Activated CD8-positive, alpha-beta memory T cell treated with anti-CD3 and anti-CD28 coated beads, Interleukin-2, amount 50 U/mL, for 1 hour (primary cell): ENCODE results near the gene ENDOG.

Experiments
- DNase-seq: peaks from one replicate; pipeline ENCODE4 v3.0.0-alpha.2; 2020; ENCODE audit errors: extremely low read depth

Gene ENDOG

DNA sequence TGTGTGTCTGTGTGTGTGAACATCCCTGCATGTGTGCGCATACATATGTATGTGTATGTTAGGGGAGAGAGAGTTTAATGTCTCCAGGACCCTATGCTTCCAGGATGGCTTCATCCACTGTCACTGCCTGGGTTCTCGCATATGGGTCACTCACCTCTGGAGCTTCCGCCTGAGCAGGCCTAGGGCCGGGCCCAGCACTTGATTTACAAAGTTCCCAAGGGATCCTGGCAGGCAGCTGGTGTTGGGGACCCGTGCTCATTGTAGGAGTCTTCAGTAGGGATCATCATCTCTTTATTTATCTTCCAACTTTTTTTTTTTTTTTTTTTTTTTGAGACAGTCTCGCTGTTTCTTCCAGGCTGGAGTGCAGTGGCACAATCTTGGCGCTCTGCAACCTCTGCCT, 18.2 kb upstream of the ENDOG start:
- no peak for DNase-seq

DNA sequence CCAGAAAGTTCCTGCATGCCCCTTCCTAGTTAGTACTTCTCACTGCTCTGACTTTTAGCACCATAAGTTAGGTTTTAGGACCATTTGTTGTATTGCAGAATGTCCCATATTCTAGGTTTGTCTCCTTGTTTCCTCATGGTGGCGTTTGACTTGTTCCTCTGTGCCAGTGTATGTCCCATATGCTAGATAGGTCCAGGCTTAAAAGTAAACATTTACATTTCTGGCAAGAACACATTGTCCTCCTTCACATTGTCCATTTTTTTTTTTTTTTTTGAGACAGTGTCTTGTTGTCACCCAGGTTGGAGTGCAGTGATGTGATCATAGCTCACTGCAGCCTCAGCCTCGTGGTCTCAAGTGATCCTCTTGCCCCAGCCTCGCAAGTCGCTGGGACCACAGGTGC, 15.8 kb upstream of the ENDOG start:
- no peak for DNase-seq

DNA sequence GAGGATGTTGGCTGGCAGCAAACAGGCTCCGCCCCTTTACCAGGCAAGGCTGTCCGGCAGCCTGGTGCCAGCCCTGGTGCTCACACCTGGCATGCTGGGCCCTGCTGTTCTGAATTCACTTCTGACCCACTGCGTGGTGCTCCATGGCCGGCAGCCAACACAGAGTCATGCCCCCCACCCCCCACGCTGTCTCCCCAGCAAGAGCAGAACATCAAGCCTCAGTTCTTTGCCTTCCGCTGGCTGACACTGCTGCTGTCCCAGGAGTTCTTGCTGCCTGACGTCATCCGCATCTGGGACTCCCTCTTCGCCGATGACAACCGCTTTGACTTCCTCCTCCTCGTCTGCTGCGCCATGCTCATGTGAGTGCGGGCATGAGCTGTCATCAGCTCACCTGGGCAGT, 12.6 kb upstream of the ENDOG start:
- DNase-seq, result no peak

DNA sequence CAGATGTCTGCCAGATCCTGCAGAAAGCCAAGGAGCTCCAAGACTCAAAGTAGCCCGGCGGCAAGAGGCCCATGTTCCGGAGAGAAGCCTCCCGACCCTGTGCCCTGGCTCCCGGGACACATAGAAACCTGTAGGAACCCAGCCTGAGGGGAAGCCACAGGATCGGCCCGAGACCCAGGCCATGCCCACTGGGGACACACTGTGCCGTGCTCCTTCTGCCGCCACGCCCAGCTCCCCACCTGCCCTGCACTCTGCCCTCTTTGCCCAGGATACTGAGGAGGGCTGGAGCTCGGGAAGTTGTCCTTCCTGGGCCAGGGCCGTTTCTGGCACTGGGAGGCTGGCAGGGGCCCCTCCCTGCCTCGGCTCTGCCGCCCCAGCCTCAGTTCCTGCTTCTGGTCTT, 10.5 kb upstream of the ENDOG start:
- no peak for DNase-seq

DNA sequence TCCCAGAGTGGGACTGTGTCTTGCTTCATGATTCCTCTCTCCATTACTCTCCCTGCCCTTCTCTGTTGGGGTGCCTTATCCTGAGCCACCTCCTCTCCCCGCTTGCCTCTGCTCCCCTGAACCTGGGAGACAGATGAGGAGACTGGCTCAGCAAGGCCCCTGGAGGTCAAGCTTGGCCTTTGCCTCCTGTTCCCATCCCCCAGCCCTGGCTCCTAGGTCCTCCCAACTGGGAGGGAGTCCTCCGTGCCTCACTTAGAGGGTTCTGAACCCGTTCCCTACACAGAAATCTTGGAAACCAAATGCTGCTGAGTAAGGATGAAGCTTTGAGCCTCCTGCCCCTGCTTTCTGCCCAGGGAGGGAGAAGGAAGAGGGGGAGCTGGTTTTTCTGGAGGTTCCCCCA, 9.8 kb upstream of the ENDOG start:
- DNase-seq, result no peak

DNA sequence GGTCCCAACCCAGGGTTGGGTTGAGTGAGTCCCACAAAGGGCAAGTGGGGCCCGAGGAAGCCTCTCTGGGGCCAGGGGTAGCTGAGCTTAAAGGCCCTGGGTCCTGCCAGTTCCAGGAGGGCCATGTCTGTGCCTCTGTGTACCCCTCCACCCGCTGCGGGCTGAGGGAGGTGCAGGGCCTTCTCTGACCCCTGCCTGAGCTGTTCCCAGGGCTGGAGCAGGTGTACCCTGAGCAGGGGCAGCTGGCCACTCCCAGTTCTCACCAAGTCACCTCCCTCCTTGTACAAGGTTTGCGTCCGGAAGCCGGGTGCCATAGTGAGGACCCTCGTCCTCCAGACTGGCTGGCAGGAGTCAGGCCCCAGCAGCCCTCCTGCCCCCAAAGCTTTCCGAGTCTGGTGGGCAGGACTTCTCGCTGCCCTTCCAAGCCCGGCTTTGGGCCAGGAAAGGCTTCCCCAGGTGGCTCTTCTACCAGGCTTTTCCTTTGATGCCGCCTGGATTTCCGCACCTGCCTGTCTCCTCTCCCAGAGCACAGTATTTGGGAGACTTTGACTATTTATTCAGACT, 9.2 kb upstream of the ENDOG start:
- no peak for DNase-seq

DNA sequence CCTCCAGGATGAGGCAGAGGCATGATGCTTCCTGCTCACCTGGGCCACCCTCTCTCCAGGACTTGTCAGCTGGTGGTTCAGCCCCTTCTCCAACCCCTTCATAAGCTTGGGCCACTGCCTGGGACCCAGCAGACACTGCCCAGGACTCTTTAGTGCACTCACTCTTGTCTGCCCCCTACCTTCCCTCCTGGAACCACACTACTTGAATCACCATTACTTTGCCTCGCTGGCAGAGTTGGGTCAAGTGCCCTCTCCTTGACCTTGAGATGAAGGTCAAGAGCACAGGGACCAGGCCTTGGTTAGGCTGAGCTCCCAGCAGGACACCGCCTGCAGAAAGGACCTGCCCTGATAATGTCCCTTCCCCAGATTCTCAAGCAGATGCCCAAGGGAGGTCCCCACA, 8.5 kb upstream of the ENDOG start:
- DNase-seq, result no peak

DNA sequence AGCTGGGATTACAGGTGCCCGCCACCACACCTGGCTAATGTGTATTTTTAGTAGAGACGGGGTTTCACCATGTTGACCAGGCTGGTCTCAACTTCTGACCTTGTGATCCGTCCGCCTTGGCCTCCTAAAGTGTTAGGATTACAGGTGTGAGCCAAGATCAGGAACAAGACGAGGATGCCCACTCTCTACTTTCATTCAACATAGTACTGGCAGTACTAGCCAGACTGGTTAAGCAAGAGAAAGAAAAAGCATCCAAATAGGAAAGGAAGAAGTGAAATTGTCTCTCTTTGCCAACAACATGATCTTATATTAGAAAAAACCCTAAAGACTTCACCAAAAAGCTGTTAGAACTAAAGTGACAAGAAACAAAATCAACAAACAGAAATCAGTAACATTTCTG, 7.4 kb upstream of the ENDOG start:
- no peak for DNase-seq

DNA sequence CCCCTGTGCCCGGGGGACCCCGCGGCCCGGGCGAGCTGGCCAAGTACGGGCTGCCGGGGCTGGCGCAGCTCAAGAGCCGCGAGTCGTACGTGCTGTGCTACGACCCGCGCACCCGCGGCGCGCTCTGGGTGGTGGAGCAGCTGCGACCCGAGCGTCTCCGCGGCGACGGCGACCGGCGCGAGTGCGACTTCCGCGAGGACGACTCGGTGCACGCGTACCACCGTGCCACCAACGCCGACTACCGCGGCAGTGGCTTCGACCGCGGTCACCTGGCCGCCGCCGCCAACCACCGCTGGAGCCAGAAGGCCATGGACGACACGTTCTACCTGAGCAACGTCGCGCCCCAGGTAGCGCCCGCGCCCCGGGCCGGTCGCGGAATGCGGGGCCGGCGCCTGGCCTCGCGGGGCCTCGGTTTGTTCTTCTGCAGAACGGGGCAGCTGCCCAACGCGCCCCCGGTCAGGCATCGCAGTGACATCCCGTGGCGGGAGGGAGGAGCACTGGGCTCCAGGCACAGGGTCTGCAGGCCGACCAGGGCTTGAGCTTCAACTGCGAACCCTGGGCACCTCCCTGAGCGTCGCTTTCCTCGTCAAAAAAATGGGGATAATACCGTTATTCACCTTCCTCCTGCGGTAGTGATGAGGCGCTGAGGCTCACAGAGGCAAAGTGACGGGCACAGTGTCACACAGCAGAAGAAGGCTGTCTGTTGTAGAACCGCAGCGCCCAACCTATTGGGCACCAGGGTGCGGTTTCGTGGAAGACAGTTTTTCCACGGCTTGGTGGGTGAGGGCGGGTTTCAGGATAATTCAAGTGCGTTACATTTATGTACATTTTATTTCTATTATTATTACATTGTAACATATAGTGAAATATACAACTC, 777 bp downstream of the ENDOG start:
- no peak for DNase-seq

DNA sequence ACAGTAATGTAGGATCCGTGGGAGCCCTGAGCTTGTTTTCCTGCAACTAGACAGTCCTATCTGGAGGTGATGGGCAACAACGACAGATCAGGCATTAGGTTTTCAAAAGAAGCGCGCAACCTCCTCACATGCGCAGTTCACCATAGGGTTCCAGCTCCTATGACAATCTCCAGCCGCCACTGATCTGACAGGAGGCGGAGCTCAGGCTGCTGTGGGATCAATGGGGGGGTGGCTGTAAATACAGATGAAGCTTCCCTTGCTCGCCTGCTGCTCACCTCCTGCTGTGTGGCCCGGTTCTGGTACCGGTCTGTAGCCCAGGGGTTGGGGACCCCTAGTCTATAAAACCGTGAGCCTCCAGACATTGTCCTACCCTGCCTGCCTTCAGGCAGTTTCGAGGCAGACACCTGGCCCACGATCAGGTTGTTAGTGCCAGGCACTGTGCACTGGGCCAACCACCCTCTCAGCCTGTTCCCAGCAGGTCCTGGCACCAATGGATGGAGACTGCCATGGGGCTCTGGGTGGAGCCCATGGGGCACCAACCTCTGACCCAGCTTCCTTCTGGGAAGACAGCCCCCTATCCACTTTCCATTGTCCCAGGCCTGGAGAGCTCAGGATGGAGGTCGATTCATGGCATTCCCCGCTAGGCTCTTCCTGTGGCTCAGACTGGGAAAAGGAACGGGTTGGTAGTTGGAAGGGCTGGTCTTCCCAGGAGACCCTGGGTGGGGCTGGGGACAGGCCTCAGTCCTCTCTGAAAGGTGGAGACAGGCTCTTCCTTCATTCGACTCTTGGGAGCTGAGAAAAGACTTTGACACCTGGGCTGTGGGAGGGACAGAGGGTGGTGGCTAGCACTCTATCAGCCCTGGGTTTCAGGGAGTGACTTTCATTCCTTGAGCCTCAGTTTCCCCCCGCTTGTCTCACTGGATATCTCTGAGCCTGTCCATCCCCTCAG, 1.7 kb downstream of the ENDOG start:
- DNase-seq, result no peak

DNA sequence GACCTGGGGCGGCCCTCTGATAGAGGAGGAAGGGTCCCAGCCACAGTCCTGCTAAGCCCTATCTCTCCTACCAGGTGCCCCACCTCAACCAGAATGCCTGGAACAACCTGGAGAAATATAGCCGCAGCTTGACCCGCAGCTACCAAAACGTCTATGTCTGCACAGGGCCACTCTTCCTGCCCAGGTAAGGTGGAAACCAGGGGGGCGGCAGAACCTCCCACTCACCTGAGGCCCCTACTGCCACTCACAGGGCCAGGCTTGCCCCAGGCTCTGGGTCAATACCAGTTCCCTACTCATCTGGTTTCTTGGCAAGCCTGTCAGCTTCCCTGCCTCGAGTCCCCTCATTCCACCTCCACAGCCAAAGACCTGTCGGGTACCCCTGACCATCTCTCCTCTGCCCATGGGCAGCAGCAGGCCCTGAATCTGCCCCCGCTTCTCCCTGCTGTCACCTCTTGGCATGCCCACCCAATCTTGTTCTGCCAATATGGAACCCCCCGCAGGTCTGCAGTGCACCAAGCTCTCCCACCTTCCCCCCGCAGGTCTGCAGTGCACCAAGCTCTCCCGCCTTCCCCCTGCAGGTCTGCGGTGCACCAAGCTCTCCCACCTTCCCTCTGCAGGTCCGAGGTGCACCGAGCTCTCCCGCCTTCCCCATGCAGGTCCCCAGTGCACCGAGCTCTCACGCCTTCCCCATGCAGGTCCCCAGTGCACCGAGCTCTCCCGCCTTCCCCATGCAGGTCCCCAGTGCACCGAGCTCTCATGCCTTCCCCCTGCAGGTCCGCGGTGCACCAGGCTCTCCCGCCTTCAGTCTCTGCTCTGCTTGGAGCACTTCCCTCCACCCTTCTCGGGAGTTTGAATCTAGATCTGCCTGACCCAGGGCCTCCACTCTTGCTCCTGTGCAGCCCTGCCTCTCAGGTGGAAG, 2.6 kb downstream of the ENDOG start:
- DNase-seq, result no peak

DNA sequence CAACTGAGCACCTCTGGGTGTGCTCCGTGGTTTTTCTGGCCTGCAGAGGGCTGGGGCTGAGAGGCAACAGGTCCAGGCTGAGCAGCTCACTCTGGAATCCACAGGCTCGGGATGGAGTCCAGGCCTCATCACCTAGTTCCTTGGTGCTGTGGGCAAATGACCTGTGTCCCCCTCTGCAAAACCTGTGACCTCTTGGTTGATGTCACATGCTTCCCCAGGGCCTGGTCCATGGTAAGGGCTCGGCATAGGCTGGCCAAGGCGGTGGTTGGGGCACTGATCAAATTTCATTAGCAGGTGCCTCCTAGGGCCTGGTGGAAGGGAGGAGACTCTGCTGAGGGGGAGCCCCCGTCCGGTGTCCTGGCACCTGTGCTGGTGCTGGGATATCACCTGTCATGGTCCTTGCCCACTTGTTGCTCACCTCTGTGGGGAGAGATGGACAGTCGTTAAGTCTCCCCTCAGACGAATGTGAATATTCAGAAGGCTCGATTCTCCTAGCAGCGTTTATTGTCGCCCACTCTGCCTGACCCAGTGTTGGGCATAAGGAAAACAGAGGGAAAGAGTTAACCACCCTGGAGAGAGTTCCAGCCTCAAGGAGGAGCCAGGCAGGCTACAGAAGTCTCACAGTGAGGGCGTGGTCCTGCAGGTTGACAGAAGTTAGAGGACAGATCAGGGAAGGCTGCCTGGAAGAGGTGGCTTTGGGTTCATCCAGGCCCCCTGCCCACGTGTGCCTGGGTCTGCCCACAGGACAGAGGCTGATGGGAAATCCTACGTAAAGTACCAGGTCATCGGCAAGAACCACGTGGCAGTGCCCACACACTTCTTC, 3.5 kb downstream of the ENDOG start:
- DNase-seq, result no peak

DNA sequence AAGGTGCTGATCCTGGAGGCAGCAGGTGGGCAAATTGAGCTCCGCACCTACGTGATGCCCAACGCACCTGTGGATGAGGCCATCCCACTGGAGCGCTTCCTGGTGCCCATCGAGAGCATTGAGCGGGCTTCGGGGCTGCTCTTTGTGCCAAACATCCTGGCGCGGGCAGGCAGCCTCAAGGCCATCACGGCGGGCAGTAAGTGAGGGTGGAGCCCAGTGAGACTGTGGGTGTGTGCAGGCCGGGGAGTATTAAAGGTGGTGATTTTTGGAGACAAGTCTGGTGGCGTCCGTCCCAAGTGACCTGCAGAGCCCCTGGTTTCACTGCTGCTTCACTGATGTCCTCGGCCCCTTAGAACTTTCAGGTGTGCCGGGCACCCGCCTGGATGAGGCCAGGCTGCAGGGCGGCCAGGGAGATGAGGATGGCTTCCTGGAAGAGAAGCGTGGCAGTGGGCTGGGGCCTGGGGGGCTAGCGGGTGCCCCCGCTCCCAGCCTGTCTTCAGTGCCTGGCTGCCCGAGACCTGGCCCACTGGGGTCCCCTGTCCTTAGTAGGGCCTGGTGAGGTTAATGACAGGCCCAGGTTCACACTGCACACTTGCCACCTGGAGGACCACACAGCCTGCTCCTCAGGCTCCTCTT, 4.2 kb downstream of the ENDOG start:
- no peak for DNase-seq

DNA sequence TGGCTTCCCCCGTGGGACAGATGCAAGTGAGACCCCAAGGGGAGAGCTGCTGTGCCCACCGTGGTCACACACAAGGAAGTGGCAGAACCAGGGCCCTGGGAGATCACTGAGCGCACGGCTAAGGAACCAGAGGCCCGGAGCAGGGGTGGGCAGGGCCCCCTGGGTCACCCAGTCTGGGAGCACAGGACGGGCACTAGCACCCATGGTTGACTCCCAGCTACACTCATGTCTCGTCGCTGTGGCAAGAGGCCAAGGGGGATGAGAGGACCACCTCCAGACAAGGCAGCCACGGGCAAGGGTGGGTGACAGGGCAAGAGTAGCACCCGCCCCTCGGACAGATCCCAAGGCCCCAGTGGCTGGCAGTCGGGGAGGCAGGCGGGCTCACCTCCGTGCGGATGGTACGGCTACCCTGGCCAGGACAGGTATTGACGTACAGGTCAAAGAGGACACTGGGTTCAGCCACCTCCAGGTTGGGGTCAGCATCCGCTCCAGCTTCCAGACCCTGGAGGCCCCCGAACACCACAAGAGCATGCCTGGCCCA, 5.1 kb downstream of the ENDOG start:
- DNase-seq, result no peak

DNA sequence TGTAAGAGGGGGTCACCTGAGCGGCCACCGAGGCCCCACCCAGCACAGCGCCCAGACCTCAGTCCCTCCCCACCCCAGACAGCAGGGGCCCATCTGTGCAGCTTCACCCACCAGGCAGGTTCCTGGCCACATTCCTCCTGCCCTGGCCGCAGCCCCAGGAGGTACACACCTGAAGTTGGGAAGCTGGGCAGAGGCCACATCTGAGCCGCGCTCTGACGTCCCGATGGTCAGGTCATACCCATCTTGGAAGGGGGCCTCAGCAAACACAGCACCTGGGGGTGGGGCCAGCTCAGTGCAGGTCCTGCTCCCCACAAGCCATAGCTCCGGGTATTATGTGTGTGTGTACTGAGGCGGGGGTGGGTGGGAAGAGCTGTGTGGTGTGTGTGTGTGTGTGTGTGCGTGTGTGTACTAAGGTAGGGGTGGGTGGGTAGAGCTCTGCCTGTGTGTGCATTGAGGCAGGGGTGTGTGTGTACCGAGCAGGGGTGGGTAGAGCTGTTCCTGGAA, 5.7 kb downstream of the ENDOG start:
- DNase-seq, result no peak

DNA sequence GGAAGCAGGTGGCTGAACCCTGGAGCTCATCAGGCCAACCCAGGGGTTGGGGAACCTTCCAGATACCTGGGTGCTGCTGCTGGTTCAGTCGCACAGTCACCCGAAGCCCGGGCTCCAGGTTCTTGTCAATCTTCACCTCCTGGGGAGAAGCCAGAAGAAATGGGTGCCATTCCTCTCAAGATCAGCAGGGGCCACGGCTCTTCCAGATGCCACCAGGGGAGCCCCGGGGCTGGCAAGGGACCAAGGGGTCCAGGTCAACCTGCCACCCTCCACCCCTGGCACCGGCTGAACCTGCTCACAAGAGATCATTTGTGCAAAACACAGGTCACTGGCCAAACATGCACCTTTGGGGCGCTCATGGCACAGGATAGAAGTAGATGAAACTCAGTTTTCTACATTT, 6.6 kb downstream of the ENDOG start:
- DNase-seq, result no peak

DNA sequence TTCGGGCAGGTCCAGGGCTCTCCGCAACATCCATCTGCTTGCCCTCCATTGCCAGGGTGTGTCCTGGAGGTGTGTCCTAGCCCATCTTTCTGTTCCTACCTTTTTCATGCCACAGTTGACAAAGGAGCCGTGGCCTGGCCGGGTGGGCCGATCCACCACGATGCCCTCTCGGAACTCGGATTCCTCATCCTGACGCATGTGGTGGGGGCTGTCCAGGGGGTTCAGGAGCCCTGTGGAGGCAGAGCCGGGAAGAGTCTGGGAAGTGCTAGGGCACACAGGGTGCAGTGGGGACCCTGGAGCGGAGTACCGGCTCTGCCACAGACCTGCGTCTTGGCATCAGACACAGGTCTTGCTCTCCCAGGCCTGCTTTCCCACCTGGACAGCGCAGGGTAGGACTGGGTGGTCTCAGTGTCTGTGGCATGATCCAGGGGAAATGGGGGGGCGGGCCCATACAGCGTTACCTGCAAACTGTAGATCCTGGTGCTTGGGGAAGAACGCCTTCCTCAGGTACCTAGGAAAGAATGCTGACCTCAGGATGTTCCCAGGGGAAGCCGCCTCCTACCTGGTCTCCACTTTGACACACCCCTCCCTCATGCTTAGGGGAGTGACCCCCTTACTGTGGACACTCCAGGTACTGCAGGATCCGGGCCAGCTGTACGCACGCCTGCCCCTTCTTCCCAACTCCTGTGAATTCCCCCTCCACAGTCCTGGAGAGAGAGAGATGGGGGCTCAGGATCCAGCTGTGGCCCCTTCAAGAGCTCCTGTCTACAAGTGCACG, 7.8 kb downstream of the ENDOG start:
- no peak for DNase-seq

DNA sequence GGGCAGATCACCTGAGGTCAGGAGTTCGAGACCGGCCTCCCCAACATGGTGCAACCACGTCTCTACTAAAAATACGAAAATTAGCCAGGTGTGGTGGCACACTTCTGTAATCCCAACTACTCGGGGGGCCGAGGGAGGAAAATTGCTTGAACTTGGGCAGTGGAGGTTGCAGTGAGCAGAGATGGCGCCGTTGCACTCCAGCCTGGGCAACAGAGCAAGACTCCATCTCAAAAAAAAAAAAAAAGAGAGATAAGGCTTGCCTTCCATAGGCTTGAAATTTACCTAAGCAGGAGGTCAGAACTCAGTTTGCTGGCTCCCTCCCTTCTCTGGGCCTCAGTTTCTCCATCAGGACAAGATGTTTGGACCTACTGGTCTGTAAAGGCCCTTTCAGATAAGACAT, 10.0 kb downstream of the ENDOG start:
- DNase-seq, result no peak
